ENCODE measurements around the gene TSPOAP1.

GRCh38 chr17:58294034-58294433 is 34.6 kb downstream of the TSPOAP1 start:
- TF ChIP-seq CTCF (IDR thresholded peaks at IDR 0.05; ENCODE audit: insufficient read depth, low read length, poor library complexity, severe bottlenecking): no peak
- TF ChIP-seq EZH2phosphoT487 (conservative IDR thresholded peaks at IDR 0.05; ENCODE audit: low read length): no peak
